ENCODE measurements around the gene MOV10L1. TPM values are rescaled to one million over a fixed set of nuclear protein-coding genes. Genes with fewer than 3 reads are reported as not detected.
"Not testable (repeated sequence)": the region's sequence is repeated elsewhere in the genome, so short reads cannot be mapped to it uniquely, and the experiment has no call there.

The MOV10L1 gene
- total RNA-seq, 4 donors from 2014 or later: 0.25 TPM; not detected in 3

GRCh38 chr22:50202130-50202666, 112.4 kb downstream of the MOV10L1 start:
- peak overlapping the region; percentile 70 to 89 (median 82) for H3K27ac ChIP-seq
- H3K4me1 ChIP-seq: peaks cover 43 to 47% of the 10 kb centered on the region in 2 donors
- no peak for DNase-seq

GRCh38 chr22:50203288-50203687, 113.5 kb downstream of the MOV10L1 start:
- no peak overlapping the region for H3K27ac ChIP-seq
- intact Hi-C loops (cut with DNase I; ENCODE audit: low total_unique reads): loop anchor here (10.0 kb wide), 1 partner anchor 268 kb away; no protein-coding TSS in a partner anchor
- H3K27me3 ChIP-seq: no peaks in the 10 kb centered on the region
- no peak overlapping the region for H3K4me3 ChIP-seq
- no peaks in the 10 kb centered on the region for H3K9me3 ChIP-seq
- peaks cover 43 to 51% of the 10 kb centered on the region in 2 donors for H3K4me1 ChIP-seq
- ATAC-seq: no peak
- TF ChIP-seq, protein P1, sequence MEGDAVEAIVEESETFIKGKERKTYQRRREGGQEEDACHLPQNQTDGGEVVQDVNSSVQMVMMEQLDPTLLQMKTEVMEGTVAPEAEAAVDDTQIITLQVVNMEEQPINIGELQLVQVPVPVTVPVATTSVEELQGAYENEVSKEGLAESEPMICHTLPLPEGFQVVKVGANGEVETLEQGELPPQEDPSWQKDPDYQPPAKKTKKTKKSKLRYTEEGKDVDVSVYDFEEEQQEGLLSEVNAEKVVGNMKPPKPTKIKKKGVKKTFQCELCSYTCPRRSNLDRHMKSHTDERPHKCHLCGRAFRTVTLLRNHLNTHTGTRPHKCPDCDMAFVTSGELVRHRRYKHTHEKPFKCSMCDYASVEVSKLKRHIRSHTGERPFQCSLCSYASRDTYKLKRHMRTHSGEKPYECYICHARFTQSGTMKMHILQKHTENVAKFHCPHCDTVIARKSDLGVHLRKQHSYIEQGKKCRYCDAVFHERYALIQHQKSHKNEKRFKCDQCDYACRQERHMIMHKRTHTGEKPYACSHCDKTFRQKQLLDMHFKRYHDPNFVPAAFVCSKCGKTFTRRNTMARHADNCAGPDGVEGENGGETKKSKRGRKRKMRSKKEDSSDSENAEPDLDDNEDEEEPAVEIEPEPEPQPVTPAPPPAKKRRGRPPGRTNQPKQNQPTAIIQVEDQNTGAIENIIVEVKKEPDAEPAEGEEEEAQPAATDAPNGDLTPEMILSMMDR (IDR thresholded peaks at IDR 0.05 in 4 of 5, conservative IDR thresholded peaks at IDR 0.05 in 1 of 5): no peak
- TF ChIP-seq POLR2A (IDR thresholded peaks at IDR 0.05): no peak
- DNase-seq: no peak
- in situ Hi-C loops (cut with MboI; ENCODE audit: low sequenced_read_pairs in 4 of 4): loop anchor here in 1 of 4 donors (10.0 kb wide), 1 partner anchor 268 kb away; no protein-coding TSS in a partner anchor
- H3K36me3 ChIP-seq: peaks cover 0 to 6% of the 10 kb centered on the region in 2 donors

More at GRCh38 chr22:50202130-50202666, 112.4 kb downstream of the MOV10L1 start:
- in situ Hi-C loops (cut with MboI; ENCODE audit: low sequenced_read_pairs in 4 of 4) (loop anchor here in 1 of 4 donors (10.0 kb wide), 1 partner anchor 267 kb away; no protein-coding TSS in a partner anchor), intact Hi-C loops (cut with DNase I; ENCODE audit: low total_unique reads) (loop anchor here (10.0 kb wide), 1 partner anchor 267 kb away; no protein-coding TSS in a partner anchor)
- no peak for ATAC-seq
- peaks cover 0 to 10% of the 10 kb centered on the region in 2 donors for H3K36me3 ChIP-seq
- H3K27me3 ChIP-seq: no peaks in the 10 kb centered on the region
- H3K4me3 ChIP-seq: peak overlapping the region; percentile 56 to 79 (median 65)
- TF ChIP-seq, protein P1 (IDR thresholded peaks at IDR 0.05 in 4 of 5, conservative IDR thresholded peaks at IDR 0.05 in 1 of 5): no peak
- no peak for TF ChIP-seq POLR2A (IDR thresholded peaks at IDR 0.05)
- H3K9me3 ChIP-seq: no peaks in the 10 kb centered on the region

DNA sequence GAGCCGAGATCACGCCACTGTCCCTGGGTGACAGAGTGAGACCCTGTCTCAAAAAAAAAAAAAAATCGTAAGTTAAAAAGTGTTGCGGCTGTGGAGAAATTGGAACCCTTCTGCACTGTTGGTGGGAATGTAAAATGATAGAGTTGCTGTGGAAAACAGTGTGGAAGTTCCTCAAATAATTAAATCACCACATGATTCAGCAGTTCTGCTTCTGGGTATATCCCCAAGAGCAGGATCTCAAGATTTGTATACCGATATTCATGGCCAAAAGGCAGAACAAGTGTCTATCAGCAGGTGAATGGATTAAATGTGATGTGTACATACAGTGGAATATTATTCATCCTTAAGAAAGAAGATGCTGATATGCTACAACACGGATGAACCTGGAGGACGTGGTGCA, 114.8 kb downstream of the MOV10L1 start:
- H3K4me1 ChIP-seq: peaks cover 40 to 48% of the 10 kb centered on the region in 2 donors
- no peak for ATAC-seq
- no peak for DNase-seq
- intact Hi-C loops (cut with DNase I; ENCODE audit: low total_unique reads) (loop anchor here (10.0 kb wide), 1 partner anchor 270 kb away; no protein-coding TSS in a partner anchor), in situ Hi-C loops (cut with MboI; ENCODE audit: low sequenced_read_pairs in 4 of 4) (loop anchor here in 1 of 4 donors (10.0 kb wide), 1 partner anchor 270 kb away; no protein-coding TSS in a partner anchor)
- peak overlapping the region; percentile 74 to 89 (median 82) for H3K27ac ChIP-seq
- H3K36me3 ChIP-seq: peaks cover 0 to 12% of the 10 kb centered on the region in 2 donors
- H3K27me3 ChIP-seq: no peaks in the 10 kb centered on the region
- H3K4me3 ChIP-seq: no peak overlapping the region
- H3K9me3 ChIP-seq: no peaks in the 10 kb centered on the region
- no peak for TF ChIP-seq POLR2A (IDR thresholded peaks at IDR 0.05)
- TF ChIP-seq, protein P1 (IDR thresholded peaks at IDR 0.05 in 4 of 5, conservative IDR thresholded peaks at IDR 0.05 in 1 of 5): no peak

DNA sequence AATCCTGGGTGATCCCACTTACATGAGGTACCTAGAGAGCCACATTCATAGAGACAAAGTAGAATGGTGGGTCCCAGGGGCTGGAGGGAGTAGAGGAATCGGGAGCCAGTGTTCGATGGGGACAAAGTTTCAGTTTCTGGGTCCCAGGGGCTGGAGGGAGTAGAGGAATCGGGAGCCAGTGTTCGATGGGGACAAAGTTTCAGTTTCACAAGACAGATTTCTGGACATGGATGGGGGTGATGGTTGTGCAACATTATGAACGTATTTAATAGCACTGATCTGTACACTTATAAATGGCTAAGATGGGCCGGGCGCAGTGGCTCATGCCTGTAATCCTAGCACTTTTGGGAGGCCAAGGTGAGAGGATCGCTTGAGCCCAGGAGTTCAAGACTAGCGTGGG, 115.2 kb downstream of the MOV10L1 start:
- H3K4me1 ChIP-seq: peaks cover 35 to 44% of the 10 kb centered on the region in 2 donors
- in situ Hi-C loops (cut with MboI; ENCODE audit: low sequenced_read_pairs in 4 of 4): loop anchor here in 1 of 4 donors (10.0 kb wide), 1 partner anchor 270 kb away; no protein-coding TSS in a partner anchor
- intact Hi-C loops (cut with DNase I; ENCODE audit: low total_unique reads): loop anchor here (5.0 to 10.0 kb wide), 2 partner anchors 58 to 270 kb away; no protein-coding TSS in a partner anchor
- H3K27me3 ChIP-seq, H3K4me3 ChIP-seq, DNase-seq, ATAC-seq, H3K9me3 ChIP-seq: not testable (repeated sequence)
- H3K27ac ChIP-seq: peak overlapping the region; percentile 74 to 89 (median 82)
- peaks cover 0 to 12% of the 10 kb centered on the region in 2 donors for H3K36me3 ChIP-seq

Measured in gastrocnemius medialis (tissue), 4 donors.